ENCODE measurements around the gene DAD1. TPM values are rescaled to one million over a fixed set of nuclear protein-coding genes. Genes with fewer than 3 reads are reported as not detected.
A peak's percentile ranks its signal among the peaks of the same experiment; 100 is the strongest.

Gene DAD1
- total RNA-seq, 1 donor from 2014 or later = 185 TPM

DNA sequence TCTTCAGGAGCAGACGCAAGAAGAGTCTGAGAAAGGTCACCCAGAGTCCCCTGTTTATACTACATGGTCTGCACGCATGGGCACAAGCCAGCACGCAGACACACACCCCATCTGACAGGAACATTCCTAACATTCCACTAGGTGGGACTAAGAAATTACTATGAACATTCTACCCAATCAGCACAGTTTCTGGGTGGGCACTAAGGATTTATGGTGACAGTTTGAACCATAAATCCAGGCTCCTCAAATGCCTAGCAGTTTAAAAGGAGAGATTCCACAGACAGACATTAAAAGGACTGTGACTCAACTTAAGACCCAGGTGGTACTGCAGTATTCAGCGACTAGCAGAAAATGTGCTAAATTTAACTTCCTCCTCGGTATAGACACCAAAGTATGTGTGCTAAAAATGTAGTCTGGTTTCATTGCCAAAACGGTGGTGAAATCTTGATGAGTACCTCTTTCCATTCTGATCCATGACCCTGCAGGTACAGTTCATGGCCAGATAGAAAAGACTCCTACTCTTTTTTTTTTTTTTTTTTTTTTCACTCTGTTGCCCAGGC lies 25.3 kb upstream of the DAD1 start:
- H3K27ac Mint-ChIP-seq = peak overlapping the region; percentile 77
- no peak overlapping the region for H3K4me3 ChIP-seq
- no peaks in the 10 kb centered on the region for H3K27me3 ChIP-seq
- no peak overlapping the region for H3K4me3 Mint-ChIP-seq
- H3K27me3 Mint-ChIP-seq (ENCODE audit: insufficient read depth, low read depth) = peaks cover 5% of the 10 kb centered on the region
- peaks cover 14% of the 10 kb centered on the region for H3K4me1 Mint-ChIP-seq
- H3K9me3 ChIP-seq (ENCODE audit: low read depth) = no peaks in the 10 kb centered on the region
- DNase-seq (ENCODE audit: low spot score) = peak; percentile 8
- H3K27ac ChIP-seq = no peak overlapping the region
- H3F3A ChIP-seq (ENCODE audit: low read depth) = no peaks in the 10 kb centered on the region
- H3K79me2 ChIP-seq (ENCODE audit: low read depth) = no peaks in the 10 kb centered on the region
- TF ChIP-seq, protein P1, sequence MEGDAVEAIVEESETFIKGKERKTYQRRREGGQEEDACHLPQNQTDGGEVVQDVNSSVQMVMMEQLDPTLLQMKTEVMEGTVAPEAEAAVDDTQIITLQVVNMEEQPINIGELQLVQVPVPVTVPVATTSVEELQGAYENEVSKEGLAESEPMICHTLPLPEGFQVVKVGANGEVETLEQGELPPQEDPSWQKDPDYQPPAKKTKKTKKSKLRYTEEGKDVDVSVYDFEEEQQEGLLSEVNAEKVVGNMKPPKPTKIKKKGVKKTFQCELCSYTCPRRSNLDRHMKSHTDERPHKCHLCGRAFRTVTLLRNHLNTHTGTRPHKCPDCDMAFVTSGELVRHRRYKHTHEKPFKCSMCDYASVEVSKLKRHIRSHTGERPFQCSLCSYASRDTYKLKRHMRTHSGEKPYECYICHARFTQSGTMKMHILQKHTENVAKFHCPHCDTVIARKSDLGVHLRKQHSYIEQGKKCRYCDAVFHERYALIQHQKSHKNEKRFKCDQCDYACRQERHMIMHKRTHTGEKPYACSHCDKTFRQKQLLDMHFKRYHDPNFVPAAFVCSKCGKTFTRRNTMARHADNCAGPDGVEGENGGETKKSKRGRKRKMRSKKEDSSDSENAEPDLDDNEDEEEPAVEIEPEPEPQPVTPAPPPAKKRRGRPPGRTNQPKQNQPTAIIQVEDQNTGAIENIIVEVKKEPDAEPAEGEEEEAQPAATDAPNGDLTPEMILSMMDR (IDR thresholded peaks at IDR 0.05) = no peak
- TF ChIP-seq EZH2 (IDR thresholded peaks at IDR 0.05) (no peak), EZH2phosphoT487 (IDR thresholded peaks at IDR 0.05) (no peak)
- no peak overlapping the region for H3K9ac ChIP-seq
- no peak overlapping the region for H2AFZ ChIP-seq (replicated peaks)
- H3K4me2 ChIP-seq = no peak overlapping the region
- H3K36me3 ChIP-seq = no peaks in the 10 kb centered on the region
- no peaks in the 10 kb centered on the region for H3K9me3 Mint-ChIP-seq
- no peaks in the 10 kb centered on the region for H3K4me1 ChIP-seq
- no peaks in the 10 kb centered on the region for H4K20me1 ChIP-seq (ENCODE audit: low read depth)
- peaks cover 14% of the 10 kb centered on the region for H3K36me3 Mint-ChIP-seq

DNA sequence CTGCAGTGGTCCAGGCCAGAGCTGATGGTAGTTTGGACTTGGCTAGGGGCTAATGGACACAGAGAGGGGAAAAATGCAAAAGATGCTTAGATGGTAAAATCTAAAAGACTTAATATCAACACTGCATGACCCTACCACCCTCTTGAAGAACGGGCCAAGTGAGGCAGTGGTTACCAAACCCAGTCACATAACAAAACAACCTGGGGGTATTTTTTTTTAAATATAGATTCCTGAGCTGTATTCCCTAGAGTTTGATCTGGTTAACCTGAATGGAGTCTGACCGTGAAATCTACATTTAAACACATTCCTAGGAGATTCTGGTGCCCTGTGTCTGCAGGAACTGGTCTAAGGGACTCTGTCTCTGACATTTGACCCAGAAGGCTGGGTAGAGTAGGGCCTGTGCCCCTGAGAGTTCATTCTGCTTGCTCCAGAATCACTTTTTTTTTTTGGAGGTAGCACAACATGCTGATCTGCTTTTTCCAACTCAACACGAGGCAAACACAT lies 24.8 kb upstream of the DAD1 start:
- Histone ChIP-seq H2AFZ (replicated peaks) (no peak overlapping the region), H3K36me3 (no peaks in the 10 kb centered on the region), H4K20me1 (ENCODE audit: low read depth) (no peaks in the 10 kb centered on the region), H3K79me2 (ENCODE audit: low read depth) (no peaks in the 10 kb centered on the region), H3K4me1 (no peaks in the 10 kb centered on the region), H3K4me2 (no peak overlapping the region), H3K27me3 (no peaks in the 10 kb centered on the region), H3K9ac (no peak overlapping the region), H3K9me3 (ENCODE audit: low read depth) (no peaks in the 10 kb centered on the region), H3K27ac (no peak overlapping the region), H3F3A (ENCODE audit: low read depth) (no peaks in the 10 kb centered on the region), H3K4me3 (no peak overlapping the region)
- peak overlapping the region; percentile 77 for H3K27ac Mint-ChIP-seq
- no peak for DNase-seq (ENCODE audit: low spot score)
- H3K4me3 Mint-ChIP-seq = no peak overlapping the region
- TF ChIP-seq, protein P1 (IDR thresholded peaks at IDR 0.05) = no peak
- TF ChIP-seq EZH2phosphoT487 (IDR thresholded peaks at IDR 0.05) (no peak), EZH2 (IDR thresholded peaks at IDR 0.05) (no peak)
- peaks cover 14% of the 10 kb centered on the region for H3K36me3 Mint-ChIP-seq
- H3K4me1 Mint-ChIP-seq = peaks cover 14% of the 10 kb centered on the region
- H3K9me3 Mint-ChIP-seq = no peaks in the 10 kb centered on the region
- peaks cover 5% of the 10 kb centered on the region for H3K27me3 Mint-ChIP-seq (ENCODE audit: insufficient read depth, low read depth)

DNA sequence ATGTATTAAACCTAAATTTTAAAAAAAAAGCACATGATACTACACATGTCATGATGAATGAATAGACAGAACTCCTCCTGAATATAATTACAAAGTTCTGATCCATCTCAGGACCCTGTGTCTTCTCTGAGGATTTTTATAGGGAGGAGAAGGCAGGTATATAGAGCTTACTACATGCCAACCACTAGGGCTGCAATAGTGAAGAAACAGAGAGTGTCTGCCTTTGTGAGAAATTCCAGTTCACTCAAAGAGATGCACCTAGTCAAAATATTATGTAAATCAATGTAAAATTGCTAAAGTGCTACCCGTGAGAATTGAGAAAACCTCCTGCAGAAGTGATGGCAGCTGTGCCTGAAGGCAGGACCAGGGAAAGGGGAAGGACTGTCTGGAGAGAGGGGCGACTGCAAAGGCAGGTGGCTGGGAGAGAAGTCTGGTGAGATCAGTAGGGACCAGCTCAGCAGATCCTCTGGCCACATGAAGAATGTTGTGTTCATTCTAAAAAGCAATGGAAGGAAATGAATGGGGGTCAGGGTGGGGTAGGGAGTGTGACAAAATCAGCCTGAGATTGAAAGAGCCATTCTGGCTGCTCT lies 24.2 kb upstream of the DAD1 start:
- Mint-ChIP-seq H3K36me3 (peaks cover 14% of the 10 kb centered on the region), H3K4me1 (peaks cover 14% of the 10 kb centered on the region), H3K4me3 (peak overlapping the region; percentile 14), H3K9me3 (no peaks in the 10 kb centered on the region), H3K27ac (peak overlapping the region; percentile 3), H3K27me3 (ENCODE audit: insufficient read depth, low read depth) (peaks cover 5% of the 10 kb centered on the region)
- H3K4me1 ChIP-seq = no peaks in the 10 kb centered on the region
- H3K9ac ChIP-seq = no peak overlapping the region
- H3F3A ChIP-seq (ENCODE audit: low read depth) = no peaks in the 10 kb centered on the region
- no peak overlapping the region for H2AFZ ChIP-seq (replicated peaks)
- H3K9me3 ChIP-seq (ENCODE audit: low read depth) = no peaks in the 10 kb centered on the region
- no peaks in the 10 kb centered on the region for H3K36me3 ChIP-seq
- no peak overlapping the region for H3K4me3 ChIP-seq
- no peaks in the 10 kb centered on the region for H3K79me2 ChIP-seq (ENCODE audit: low read depth)
- no peaks in the 10 kb centered on the region for H4K20me1 ChIP-seq (ENCODE audit: low read depth)
- no peak for DNase-seq (ENCODE audit: low spot score)
- no peak overlapping the region for H3K27ac ChIP-seq
- H3K27me3 ChIP-seq = no peaks in the 10 kb centered on the region
- TF ChIP-seq, protein P1 (IDR thresholded peaks at IDR 0.05) = peak; percentile 9
- TF ChIP-seq EZH2 (IDR thresholded peaks at IDR 0.05) = no peak
- TF ChIP-seq EZH2phosphoT487 (IDR thresholded peaks at IDR 0.05) = no peak
- H3K4me2 ChIP-seq = no peak overlapping the region

All from neural progenitor cell (in vitro differentiated cells).